ENCODE results near the gene GRAMD4. TPM values are rescaled to one million over a fixed set of nuclear protein-coding genes. Genes with fewer than 3 reads are reported as not detected.

Gene GRAMD4
- polyA plus RNA-seq, 3 donors: 9.5 to 33.3 (median 12.6) TPM

DNA sequence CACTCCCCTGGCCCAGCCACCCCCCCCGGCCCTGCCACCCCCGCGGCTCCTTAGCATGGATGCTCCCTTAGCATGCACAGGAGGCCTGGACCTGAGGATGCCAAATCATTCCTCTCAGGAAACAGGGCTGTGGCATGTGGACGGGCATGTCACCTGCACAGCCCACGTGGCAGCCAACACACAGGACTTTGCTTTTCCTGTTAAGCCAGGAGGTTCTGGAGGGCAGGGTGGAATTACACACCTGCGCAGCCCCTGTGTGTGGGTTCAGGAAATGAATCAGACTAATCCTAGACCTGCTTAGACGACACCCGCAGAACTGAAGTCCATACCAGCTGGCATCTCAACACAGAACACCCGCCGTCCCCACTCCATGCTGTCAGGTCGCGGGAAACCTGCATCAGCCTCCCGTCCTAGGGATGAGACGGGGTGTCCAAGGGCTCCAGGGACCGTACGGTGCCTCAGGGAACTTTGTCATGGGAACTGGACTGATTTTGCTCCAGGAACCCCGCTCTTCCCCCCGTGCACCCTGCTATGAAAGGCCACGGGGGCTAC, 107.7 kb downstream of the GRAMD4 start:
- no peak for DNase-seq
- Histone ChIP-seq H3K9me3 (replicated peaks in 1 of 2; ENCODE audit: control insufficient read depth in 1 of 2, insufficient read depth in 1 of 2, low read length in 2 of 2) (no peaks in the 10 kb centered on the region), H3K4me3 (replicated peaks in 1 of 3; ENCODE audit: low read depth in 2 of 3, low read length in 3 of 3) (no peak overlapping the region), H3K27me3 (ENCODE audit: control insufficient read depth in 2 of 2, insufficient read depth in 2 of 2, low read length in 2 of 2) (no peaks in the 10 kb centered on the region), H3K4me2 (replicated peaks; ENCODE audit: extremely low read depth, low read length, poor library complexity, severe bottlenecking) (no peak overlapping the region), H4K20me1 (ENCODE audit: insufficient read depth, low read length) (peaks cover 100% of the 10 kb centered on the region), H2AFZ (ENCODE audit: insufficient read depth, low read depth, low read length, poor library complexity, severe bottlenecking) (no peak overlapping the region), H3K36me3 (replicated peaks in 1 of 2; ENCODE audit: control insufficient read depth in 1 of 2, insufficient read depth in 2 of 2, low read length in 2 of 2) (peaks cover 43 to 83% of the 10 kb centered on the region in 2 donors), H3K4me1 (ENCODE audit: control insufficient read depth in 1 of 2, insufficient read depth in 2 of 2, low read length in 2 of 2) (no peaks in the 10 kb centered on the region), H3K9ac (ENCODE audit: insufficient read depth, low read length, poor library complexity, severe bottlenecking) (no peak overlapping the region), H3K27ac (ENCODE audit: low read depth in 1 of 2, low read length in 2 of 2) (peak overlapping the region in 1 of 2 donors; percentile 9), H3K79me2 (ENCODE audit: insufficient read depth, low read length) (peaks cover 100% of the 10 kb centered on the region)
- intact Hi-C loops (cut with micrococcal nuclease): no loop called here
- Mint-ChIP-seq H3K27me3 (ENCODE audit: low read depth in 3 of 3) (no peaks in the 10 kb centered on the region), H3K4me3 (no peak overlapping the region), H3K36me3 (peaks cover 45 to 90% of the 10 kb centered on the region in 2 donors), H3K27ac (no peak overlapping the region), H3K4me1 (peaks cover 12% of the 10 kb centered on the region), H3K9me3 (no peaks in the 10 kb centered on the region)
- no peak for TF ChIP-seq CTCF (IDR thresholded peaks at IDR 0.05)
- WGBS (ENCODE audit: insufficient coverage): 92% methylated on average over 15 of the region's 19 CpGs

GRCh38 chr22:46728470-46728869, 108.3 kb downstream of the GRAMD4 start:
- WGBS (ENCODE audit: insufficient coverage): 98% methylated on average over 10 of the region's 11 CpGs

More at GRCh38 chr22:46728470-46728869, 108.3 kb downstream of the GRAMD4 start:
- Mint-ChIP-seq H3K4me1 (peaks cover 12% of the 10 kb centered on the region), H3K27ac (no peak overlapping the region), H3K36me3 (peaks cover 42 to 84% of the 10 kb centered on the region in 2 donors), H3K27me3 (ENCODE audit: low read depth in 3 of 3) (no peaks in the 10 kb centered on the region), H3K4me3 (no peak overlapping the region), H3K9me3 (no peaks in the 10 kb centered on the region)
- DNase-seq: no peak
- H3K9me3 ChIP-seq (replicated peaks in 1 of 2; ENCODE audit: control insufficient read depth in 1 of 2, insufficient read depth in 1 of 2, low read length in 2 of 2): no peaks in the 10 kb centered on the region
- peaks cover 100% of the 10 kb centered on the region for H3K79me2 ChIP-seq (ENCODE audit: insufficient read depth, low read length)
- intact Hi-C loops (cut with micrococcal nuclease): no loop called here
- H3K27ac ChIP-seq (ENCODE audit: low read depth in 1 of 2, low read length in 2 of 2): peak overlapping the region in 1 of 2 donors; percentile 9
- no peak for TF ChIP-seq CTCF (IDR thresholded peaks at IDR 0.05)
- no peak overlapping the region for H2AFZ ChIP-seq (ENCODE audit: insufficient read depth, low read depth, low read length, poor library complexity, severe bottlenecking)
- H3K4me1 ChIP-seq (ENCODE audit: control insufficient read depth in 1 of 2, insufficient read depth in 2 of 2, low read length in 2 of 2): no peaks in the 10 kb centered on the region
- peaks cover 100% of the 10 kb centered on the region for H4K20me1 ChIP-seq (ENCODE audit: insufficient read depth, low read length)
- no peaks in the 10 kb centered on the region for H3K27me3 ChIP-seq (ENCODE audit: control insufficient read depth in 2 of 2, insufficient read depth in 2 of 2, low read length in 2 of 2)
- H3K36me3 ChIP-seq (replicated peaks in 1 of 2; ENCODE audit: control insufficient read depth in 1 of 2, insufficient read depth in 2 of 2, low read length in 2 of 2): peaks cover 41 to 79% of the 10 kb centered on the region in 2 donors
- H3K4me3 ChIP-seq (replicated peaks in 1 of 3; ENCODE audit: low read depth in 2 of 3, low read length in 3 of 3): no peak overlapping the region
- H3K4me2 ChIP-seq (replicated peaks; ENCODE audit: extremely low read depth, low read length, poor library complexity, severe bottlenecking): no peak overlapping the region
- H3K9ac ChIP-seq (ENCODE audit: insufficient read depth, low read length, poor library complexity, severe bottlenecking): no peak overlapping the region

Other genes with a start within 250 kb of the GRAMD4 start
- under 1 TPM in 1 of 3 donors, not detected in 2; 0.16 TPM for gene CELSR1, start 82.8 kb upstream of the GRAMD4 start, polyA plus RNA-seq
- gene CERK, start 117.9 kb downstream of the GRAMD4 start, polyA plus RNA-seq: 10 to 100 TPM; 22.4 to 40.2 (median 24.5) TPM
- 10 to 100 TPM; 25.9 to 36.2 (median 29.5) TPM for gene TBC1D22A, start 142.3 kb downstream of the GRAMD4 start, polyA plus RNA-seq

All from CD14-positive monocyte (primary cell).